ENCODE measurements around the gene FGD3.

DNA sequence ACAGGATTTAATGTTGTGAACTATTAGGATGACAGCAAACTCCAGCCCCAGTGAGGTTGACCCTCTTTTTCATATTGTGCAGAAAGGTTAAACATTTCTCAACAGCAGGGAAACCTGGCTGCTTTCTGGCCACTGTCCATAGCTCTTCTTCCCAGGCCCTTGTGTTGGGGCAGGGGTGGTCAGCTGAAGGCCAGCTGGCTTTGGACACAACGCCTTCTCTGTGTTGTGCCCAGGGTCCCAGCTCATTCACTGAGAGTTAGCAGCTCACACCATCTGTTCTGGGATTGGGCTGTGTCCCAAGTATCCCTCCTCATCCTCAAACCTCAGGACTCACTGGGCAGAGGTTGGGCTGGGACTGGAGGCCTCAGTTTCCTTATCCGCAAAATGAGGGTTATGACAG lies 1.3 kb downstream of the FGD3 start:
- TF ChIP-seq, protein P1, sequence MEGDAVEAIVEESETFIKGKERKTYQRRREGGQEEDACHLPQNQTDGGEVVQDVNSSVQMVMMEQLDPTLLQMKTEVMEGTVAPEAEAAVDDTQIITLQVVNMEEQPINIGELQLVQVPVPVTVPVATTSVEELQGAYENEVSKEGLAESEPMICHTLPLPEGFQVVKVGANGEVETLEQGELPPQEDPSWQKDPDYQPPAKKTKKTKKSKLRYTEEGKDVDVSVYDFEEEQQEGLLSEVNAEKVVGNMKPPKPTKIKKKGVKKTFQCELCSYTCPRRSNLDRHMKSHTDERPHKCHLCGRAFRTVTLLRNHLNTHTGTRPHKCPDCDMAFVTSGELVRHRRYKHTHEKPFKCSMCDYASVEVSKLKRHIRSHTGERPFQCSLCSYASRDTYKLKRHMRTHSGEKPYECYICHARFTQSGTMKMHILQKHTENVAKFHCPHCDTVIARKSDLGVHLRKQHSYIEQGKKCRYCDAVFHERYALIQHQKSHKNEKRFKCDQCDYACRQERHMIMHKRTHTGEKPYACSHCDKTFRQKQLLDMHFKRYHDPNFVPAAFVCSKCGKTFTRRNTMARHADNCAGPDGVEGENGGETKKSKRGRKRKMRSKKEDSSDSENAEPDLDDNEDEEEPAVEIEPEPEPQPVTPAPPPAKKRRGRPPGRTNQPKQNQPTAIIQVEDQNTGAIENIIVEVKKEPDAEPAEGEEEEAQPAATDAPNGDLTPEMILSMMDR (conservative IDR thresholded peaks at IDR 0.05), result no peak
- no peak for TF ChIP-seq EZH2 (IDR thresholded peaks at IDR 0.05; ENCODE audit: low read depth)
